Measurements from ENCODE around the gene KASH5. TPM values are rescaled to one million over a fixed set of nuclear protein-coding genes. Genes with fewer than 3 reads are reported as not detected.
A peak's percentile ranks its signal among the peaks of the same experiment; 100 is the strongest.

Gene KASH5
- total and polyA plus RNA-seq, 2 of the 13 experiments (the other 11 are each of a cell fraction or from before 2014, with no cell fraction given) = not detected

DNA sequence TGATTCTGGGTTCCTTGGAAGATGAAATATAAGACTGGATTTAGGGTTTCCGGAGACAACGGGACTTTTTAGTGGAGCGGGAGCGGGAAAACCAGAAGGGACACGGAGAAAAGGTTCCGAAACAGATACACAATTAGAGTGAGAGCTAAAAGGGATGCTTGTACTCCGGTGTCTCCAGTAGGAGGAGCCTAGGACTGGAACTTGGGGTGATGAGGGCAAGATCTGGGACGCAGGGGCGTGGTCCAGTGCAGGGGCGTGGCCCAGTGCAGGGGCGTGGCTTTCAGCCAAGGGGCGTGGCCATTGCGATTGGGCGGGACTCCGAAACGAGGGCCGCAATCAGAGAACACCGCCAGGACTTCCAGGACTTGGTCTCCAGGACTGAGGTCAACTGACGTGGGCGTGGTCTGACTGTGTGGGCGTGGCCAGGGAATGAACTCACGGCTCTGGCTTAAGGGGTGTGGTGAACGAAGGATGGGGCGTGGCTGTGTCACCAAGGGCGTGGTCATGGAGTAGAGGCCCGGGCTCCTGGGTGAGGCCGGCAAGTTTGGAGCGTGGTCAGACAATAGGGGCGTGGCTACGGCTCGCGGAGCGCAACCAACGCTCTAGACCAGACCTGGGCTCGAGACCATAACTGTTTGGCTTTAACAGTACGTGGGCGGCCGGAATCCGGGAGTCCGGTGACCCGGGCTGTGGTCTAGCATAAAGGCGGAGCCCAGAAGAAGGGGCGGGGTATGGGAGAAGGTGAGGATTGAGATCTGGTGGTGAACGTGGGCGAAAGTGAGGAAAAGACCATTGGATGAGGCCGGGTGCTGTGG, 24.6 kb upstream of the KASH5 start, which contains the start of gene DKKL1 (continued):
- TF ChIP-seq CREM (IDR thresholded peaks at IDR 0.05) = peak; percentile 36; the same call in 1 of the 2 replicates
- TF ChIP-seq CREM (CRISPR knock-in tag; IDR thresholded peaks at IDR 0.05) = no peak
- peak; percentile 19; the same call in 1 of the 2 replicates for TF ChIP-seq FOXO1 (CRISPR knock-in tag; IDR thresholded peaks at IDR 0.05)
- TF ChIP-seq, protein P1, sequence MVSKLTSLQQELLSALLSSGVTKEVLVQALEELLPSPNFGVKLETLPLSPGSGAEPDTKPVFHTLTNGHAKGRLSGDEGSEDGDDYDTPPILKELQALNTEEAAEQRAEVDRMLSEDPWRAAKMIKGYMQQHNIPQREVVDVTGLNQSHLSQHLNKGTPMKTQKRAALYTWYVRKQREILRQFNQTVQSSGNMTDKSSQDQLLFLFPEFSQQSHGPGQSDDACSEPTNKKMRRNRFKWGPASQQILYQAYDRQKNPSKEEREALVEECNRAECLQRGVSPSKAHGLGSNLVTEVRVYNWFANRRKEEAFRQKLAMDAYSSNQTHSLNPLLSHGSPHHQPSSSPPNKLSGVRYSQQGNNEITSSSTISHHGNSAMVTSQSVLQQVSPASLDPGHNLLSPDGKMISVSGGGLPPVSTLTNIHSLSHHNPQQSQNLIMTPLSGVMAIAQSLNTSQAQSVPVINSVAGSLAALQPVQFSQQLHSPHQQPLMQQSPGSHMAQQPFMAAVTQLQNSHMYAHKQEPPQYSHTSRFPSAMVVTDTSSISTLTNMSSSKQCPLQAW (CRISPR knock-in tag; IDR thresholded peaks at IDR 0.05) = peak; percentile 67
- TF ChIP-seq CHD4 (IDR thresholded peaks at IDR 0.05; ENCODE audit: borderline replicate concordance, low read length) = no peak
- TF ChIP-seq CBX5 (CRISPR knock-in tag; IDR thresholded peaks at IDR 0.05; ENCODE audit: borderline replicate concordance) = peak; percentile 7; the same call in 1 of the 2 replicates
- peak; percentile 60; the same call in 1 of the 2 replicates for TF ChIP-seq PHF21A (CRISPR knock-in tag; IDR thresholded peaks at IDR 0.05)
- TF ChIP-seq SP2 (CRISPR knock-in tag; IDR thresholded peaks at IDR 0.05) = peak; percentile 40; the same call in 1 of the 2 replicates
- TF ChIP-seq ZNF749 (CRISPR knock-in tag; IDR thresholded peaks at IDR 0.05; ENCODE audit: borderline replicate concordance) = no peak
- 0 out of 2 replicates have a peak, but pooled peaks have one; percentile 44 for TF ChIP-seq ZMYM2 (CRISPR knock-in tag; IDR thresholded peaks at IDR 0.05)
- peak; percentile 41; the same call in 1 of the 2 replicates for TF ChIP-seq KDM5A (IDR thresholded peaks at IDR 0.05; ENCODE audit: borderline replicate concordance, low read length)
- no peak for TF ChIP-seq ZNF782 (CRISPR knock-in tag; IDR thresholded peaks at IDR 0.05; ENCODE audit: borderline replicate concordance)
- TF ChIP-seq RCOR2 (CRISPR knock-in tag; IDR thresholded peaks at IDR 0.05) = no peak
- no peak for TF ChIP-seq ZNF589 (CRISPR knock-in tag; conservative IDR thresholded peaks at IDR 0.05)
- no peak for TF ChIP-seq MAFG (CRISPR knock-in tag; IDR thresholded peaks at IDR 0.05)
- no peak for TF ChIP-seq ZBTB44 (CRISPR knock-in tag; IDR thresholded peaks at IDR 0.05)
- TF ChIP-seq ZNF24 (IDR thresholded peaks at IDR 0.05) = no peak
- no peak for TF ChIP-seq ZNF564 (CRISPR knock-in tag; IDR thresholded peaks at IDR 0.05)
- 0 out of 2 replicates have a peak, but pooled peaks have one; percentile 32 for TF ChIP-seq ZBTB3 (CRISPR knock-in tag; IDR thresholded peaks at IDR 0.05; ENCODE audit: borderline replicate concordance, low read depth)
- TF ChIP-seq, protein P2, sequence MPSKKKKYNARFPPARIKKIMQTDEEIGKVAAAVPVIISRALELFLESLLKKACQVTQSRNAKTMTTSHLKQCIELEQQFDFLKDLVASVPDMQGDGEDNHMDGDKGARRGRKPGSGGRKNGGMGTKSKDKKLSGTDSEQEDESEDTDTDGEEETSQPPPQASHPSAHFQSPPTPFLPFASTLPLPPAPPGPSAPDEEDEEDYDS (CRISPR knock-in tag; IDR thresholded peaks at IDR 0.05) = peak; percentile 76; the same call in 1 of the 2 replicates
- peak; percentile 52; the same call in 1 of the 2 replicates for TF ChIP-seq FOXK1 (CRISPR knock-in tag; IDR thresholded peaks at IDR 0.05; ENCODE audit: borderline replicate concordance, low read depth)
- no peak for TF ChIP-seq ZKSCAN5 (CRISPR knock-in tag; IDR thresholded peaks at IDR 0.05)
- peak; percentile 68; the same call in 1 of the 3 replicates for TF ChIP-seq MXI1 (IDR thresholded peaks at IDR 0.05; ENCODE audit: borderline replicate concordance, low read depth, low read length)
- no peak for TF ChIP-seq TFDP2 (CRISPR knock-in tag; IDR thresholded peaks at IDR 0.05)
- TF ChIP-seq TGIF2 (CRISPR knock-in tag; IDR thresholded peaks at IDR 0.05) = 0 out of 2 replicates have a peak, but pooled peaks have one; percentile 21

Data from HepG2 (cell line).